IMR-90 (cell line): ENCODE measurements around the gene GRAMD2B. TPM values are rescaled to one million over a fixed set of nuclear protein-coding genes. Genes with fewer than 3 reads are reported as not detected.
A peak's percentile ranks its signal among the peaks of the same experiment; 100 is the strongest.

Experiments
- ATAC-seq: fragments of 200-7000 bp; cut with Tn5 transposase; 2 replicates; pipeline ENCODE4 v1.9.1; 2020; ENCODE audit warnings: low read depth, mild to moderate bottlenecking, moderate library complexity
- BruUV-seq: library from RNA; stranded (reverse); fragments of 400-500 nt; replicated peaks from 2 replicates; lab custom pipeline; 2021; lab: Mats Ljungman, UMichigan
- CTCF ChIA-PET: fragments of 300-600 bp; formaldehyde crosslinking; extraction: SDS; loops from one replicate; lab custom pipeline; 2021; ENCODE audit warnings: antibody characterized with exemption; lab: Yijun Ruan, JAX
- POLR2A ChIA-PET: fragments of 300-600 bp; sonication (Branson Sonifier 250); formaldehyde crosslinking; loops from one replicate; lab custom pipeline; 2022; ENCODE audit warnings: antibody characterized with exemption; ENCODE audit not compliant: unreplicated experiment; lab: Charles Lee
- DNase-seq: peaks from one replicate; pipeline ENCODE4 v3.0.0; 2013
- H2AFZ ChIP-seq: replicated peaks from 2 replicates; pipeline ENCODE3; 2013; ENCODE audit warnings: low read length, mild to moderate bottlenecking; ENCODE audit not compliant: poor library complexity
- H2AK5ac ChIP-seq: 2 replicates; pipeline ENCODE4 v1.6.1; 2013; ENCODE audit warnings: low read depth, low read length, inconsistent platforms
- H2AK9ac ChIP-seq: replicated peaks from 2 replicates; pipeline ENCODE3; 2013; ENCODE audit warnings: mild to moderate bottlenecking, low read depth, low read length, moderate library complexity; ENCODE audit not compliant: poor library complexity
- H2BK120ac ChIP-seq: 2 replicates; pipeline ENCODE4 v1.6.1; 2013; ENCODE audit warnings: low read depth, low read length, inconsistent platforms
- H2BK15ac ChIP-seq: 3 replicates; pipeline ENCODE4 v1.6.1; 2013; ENCODE audit warnings: low read depth, low read length, inconsistent platforms
- H2BK20ac ChIP-seq: 2 replicates; pipeline ENCODE4 v1.6.1; 2013; ENCODE audit warnings: low read depth, mild to moderate bottlenecking, inconsistent platforms, low read length, moderate library complexity
- H2BK5ac ChIP-seq: 2 replicates; pipeline ENCODE4 v1.6.1; 2013; ENCODE audit warnings: mild to moderate bottlenecking, low read depth, low read length, inconsistent platforms; ENCODE audit not compliant: poor library complexity, severe bottlenecking
- H3K14ac ChIP-seq: replicated peaks from 2 replicates; pipeline ENCODE4 v1.6.1; 2013; ENCODE audit warnings: low read depth, low read length, inconsistent platforms
- H3K18ac ChIP-seq: 2 replicates; pipeline ENCODE4 v1.6.1; 2013; ENCODE audit warnings: low read depth, low read length, control low read depth
- H3K23ac ChIP-seq: 2 replicates; pipeline ENCODE4 v1.6.1; 2013; ENCODE audit warnings: low read depth, low read length, inconsistent platforms
- H3K27ac ChIP-seq: 2 replicates; pipeline ENCODE4 v1.5.1; 2013; ENCODE audit warnings: mild to moderate bottlenecking, control low read depth, low read length; ENCODE audit not compliant: insufficient read depth
- H3K27me3 ChIP-seq: 2 replicates; pipeline ENCODE4 v1.6.1; 2013; ENCODE audit warnings: low read length; ENCODE audit not compliant: control insufficient read depth, insufficient read depth
- H3K36me3 ChIP-seq: 2 replicates; pipeline ENCODE4 v1.6.1; 2013; ENCODE audit warnings: low read length, mixed read lengths; ENCODE audit not compliant: control insufficient read depth, insufficient read depth
- H3K4ac ChIP-seq: 2 replicates; pipeline ENCODE4 v1.6.1; 2013; ENCODE audit warnings: low read depth, low read length, inconsistent platforms
- H3K4me1 ChIP-seq: 2 replicates; pipeline ENCODE4 v1.6.1; 2013; ENCODE audit warnings: low read length, mixed read lengths; ENCODE audit not compliant: control insufficient read depth, insufficient read depth
- H3K4me2 ChIP-seq: 2 replicates; pipeline ENCODE4 v1.6.1; 2013; ENCODE audit warnings: low read depth, mild to moderate bottlenecking, control low read depth, low read length, moderate library complexity
- H3K4me3 ChIP-seq: 2 replicates; pipeline ENCODE4 v1.5.1; 2013; ENCODE audit warnings: low read depth, mild to moderate bottlenecking, control low read depth, low read length, moderate library complexity; ENCODE audit not compliant: insufficient read depth
- H3K56ac ChIP-seq: 2 replicates; pipeline ENCODE4 v1.6.1; 2013; ENCODE audit warnings: low read length, inconsistent platforms; ENCODE audit not compliant: insufficient read depth; ENCODE audit errors: extremely low read depth
- H3K79me1 ChIP-seq, 2 experiments: 2 replicates each; pipeline ENCODE4 v1.6.1; 2013; ENCODE audit warnings: low read length in 2 of 2, inconsistent platforms in 1 of 2, low read depth in 1 of 2
- H3K9ac ChIP-seq: 2 replicates; pipeline ENCODE4 v1.6.1; 2013; ENCODE audit warnings: low read depth, low read length, control low read depth
- H3K9me1 ChIP-seq: 2 replicates; pipeline ENCODE4 v1.6.1; 2013; ENCODE audit warnings: low read length, inconsistent platforms; ENCODE audit not compliant: insufficient read depth
- H3K9me3 ChIP-seq: 2 replicates; pipeline ENCODE4 v1.6.1; 2013; ENCODE audit warnings: low read length; ENCODE audit not compliant: control insufficient read depth, insufficient read depth
- H4K20me1 ChIP-seq: 2 replicates; pipeline ENCODE4 v1.6.1; 2013; ENCODE audit warnings: low read length, inconsistent platforms; ENCODE audit not compliant: insufficient read depth
- H4K5ac ChIP-seq: 2 replicates; pipeline ENCODE4 v1.6.1; 2013; ENCODE audit warnings: mild to moderate bottlenecking, low read depth, low read length, control low read depth
- H4K8ac ChIP-seq, 2 experiments: 2 replicates each; pipeline ENCODE4 v1.6.1; 2013; ENCODE audit warnings: low read depth in 2 of 2, low read length in 2 of 2, control low read depth in 1 of 2, inconsistent platforms in 1 of 2
- H4K91ac ChIP-seq: 2 replicates; pipeline ENCODE4 v1.6.1; 2013; ENCODE audit warnings: low read depth, low read length, inconsistent platforms; ENCODE audit not compliant: insufficient read depth
- BHLHE40 ChIP-seq: fragments of 150-350 bp; IDR thresholded peaks from 2 replicates; pipeline ENCODE4 v1.6.1; 2016; ENCODE audit warnings: mild to moderate bottlenecking, low read depth, low read length
- CEBPB ChIP-seq: IDR thresholded peaks from 2 replicates; pipeline ENCODE4 v1.6.1; 2012; ENCODE audit warnings: low read depth, low read length, improper control_type of control experiment
- CHD1 ChIP-seq: IDR thresholded peaks from 2 replicates; pipeline ENCODE4 v1.6.1; 2012; ENCODE audit warnings: low read depth, low read length, improper control_type of control experiment
- FOS ChIP-seq: fragments of 150-350 bp; IDR thresholded peaks from 2 replicates; pipeline ENCODE4 v1.6.1; 2016; ENCODE audit warnings: low read depth, low read length
- MAFK ChIP-seq: IDR thresholded peaks from 2 replicates; pipeline ENCODE4 v1.6.1; 2012; ENCODE audit warnings: low read depth, low read length, improper control_type of control experiment
- MAZ ChIP-seq: IDR thresholded peaks from 2 replicates; pipeline ENCODE4 v1.6.1; 2012; ENCODE audit warnings: low read depth, mild to moderate bottlenecking, low read length, improper control_type of control experiment, moderate library complexity, borderline replicate concordance
- MXI1 ChIP-seq: IDR thresholded peaks from 2 replicates; pipeline ENCODE4 v1.6.1; 2012; ENCODE audit warnings: low read depth, mild to moderate bottlenecking, low read length, moderate library complexity, borderline replicate concordance
- NFE2L2 ChIP-seq: fragments of 150-350 bp; IDR thresholded peaks from 2 replicates; pipeline ENCODE4 v1.6.1; 2016; ENCODE audit warnings: low read depth, mild to moderate bottlenecking, low read length
- RCOR1 ChIP-seq: IDR thresholded peaks from 2 replicates; pipeline ENCODE4 v1.6.1; 2012; ENCODE audit warnings: mild to moderate bottlenecking, low read length, improper control_type of control experiment; ENCODE audit not compliant: insufficient replicate concordance
- RFX5 ChIP-seq: IDR thresholded peaks from 2 replicates; pipeline ENCODE4 v1.8.0; 2012; ENCODE audit warnings: low read depth, mild to moderate bottlenecking, low read length, moderate library complexity
- SMC3 ChIP-seq: fragments of 150-350 bp; IDR thresholded peaks from 2 replicates; pipeline ENCODE4 v1.6.1; 2016; ENCODE audit warnings: low read depth, mild to moderate bottlenecking, antibody characterized with exemption, low read length, moderate library complexity
- WGBS, 2 experiments: methylation state at CpG; one replicate each; pipeline versions ENCODE4 v1.1.5 to v1.1.7; 2013; ENCODE audit warnings: missing lambda C conversion rate in 2 of 2; ENCODE audit not compliant: insufficient read length in 1 of 2; ENCODE audit errors: extremely low coverage in 2 of 2; 5-methylcytosine and 5-hydroxymethylcytosine counted together
- dilution Hi-C: fragments of 300-500 bp; cut with HindIII; formaldehyde crosslinking; loops from one replicate; pipeline ENCODE4 v1.14.3; 2018; ENCODE audit warnings: low sequenced_read_pairs; ENCODE audit not compliant: unreplicated experiment
- in situ Hi-C: fragments of 300-500 bp; cut with MboI; formaldehyde crosslinking; loops from 3 replicates; pipeline ENCODE4 v1.14.3; 2019; ENCODE audit warnings: low sequenced_read_pairs, inconsistent platforms, mixed read lengths
- intact Hi-C: fragments of 100-400 bp; cut with micrococcal nuclease; formaldehyde crosslinking; loops from 2 replicates; pipeline ENCODE4 v1.10.0; 2022
- polyA plus RNA-seq, 3 experiments: library from polyadenylated mRNA; depleted of rRNA; stranded (reverse); fragments of >200 nt; gene quantifications; 2 replicates each; pipeline ENCODE4 v1.2.3, GENCODE V29; 2012; ENCODE audit warnings: low replicate concordance in 1 of 3
- total RNA-seq: library from RNA; depleted of rRNA; stranded (reverse); fragments of >200 nt; gene quantifications from 2 replicates; pipeline ENCODE4 v1.2.3, GENCODE V29; 2012
- TF ChIP-seq, protein P1 (sequence below): fragments of 150-350 bp; IDR thresholded peaks from 2 replicates; pipeline ENCODE4 v1.6.1; 2017; ENCODE audit warnings: mild to moderate bottlenecking, antibody characterized with exemption, low read length, low read depth
- TF ChIP-seq, protein P2 (sequence below): conservative IDR thresholded peaks from 2 replicates; pipeline ENCODE4 v1.5.1; 2012; ENCODE audit warnings: mild to moderate bottlenecking, low read depth, low read length, improper control_type of control experiment
- TF ChIP-seq, protein P3 (sequence below): fragments of 150-350 bp; IDR thresholded peaks from 2 replicates; pipeline ENCODE4 v1.6.1; 2016; ENCODE audit warnings: low read depth, mild to moderate bottlenecking, low read length, moderate library complexity, borderline replicate concordance

GRAMD2B gene
- total and polyA plus RNA-seq, 2 of the 4 experiments (the other 2 are of a cell fraction) = 13.9 to 20.3 TPM

DNA sequence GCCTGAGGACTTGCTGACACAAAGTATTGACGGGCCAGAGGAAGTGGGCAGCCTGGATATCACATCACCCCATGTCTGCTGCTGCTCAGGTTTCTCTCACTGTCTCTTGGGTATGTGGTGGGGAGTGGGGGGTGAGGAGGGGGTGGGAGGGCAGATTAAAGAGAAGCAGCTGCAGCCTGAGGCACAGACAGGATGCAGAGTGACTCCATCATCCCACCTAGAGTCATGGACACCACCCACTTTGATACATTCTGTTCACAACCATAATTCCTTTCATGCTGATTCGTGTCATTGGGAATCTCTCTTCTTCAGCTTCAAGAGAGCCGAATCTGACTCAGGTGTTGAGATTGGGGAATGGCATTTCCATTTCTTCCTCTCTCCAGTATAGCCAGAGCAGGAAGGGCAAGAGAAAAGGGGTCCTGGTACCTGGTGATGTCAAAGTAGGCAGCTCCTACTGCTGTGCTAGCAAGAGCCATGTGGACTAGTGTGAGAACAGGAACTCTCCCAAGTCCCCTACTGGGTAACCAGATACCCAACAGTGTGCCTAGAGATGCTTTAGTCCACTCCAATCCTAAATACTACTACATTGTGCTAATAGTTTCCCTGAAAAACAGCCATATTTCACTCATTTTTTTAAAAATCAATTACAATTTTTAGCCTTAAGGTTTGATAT is 22.4 kb downstream of the GRAMD2B start:
- peaks cover 24 to 58% of the 10 kb centered on the region in 2 experiments for H3K79me1 ChIP-seq
- peak overlapping the region; percentile 94; the same call in 1 of the 2 replicates for H4K5ac ChIP-seq
- no peak overlapping the region for H3K9ac ChIP-seq
- H2BK15ac ChIP-seq = peak overlapping the region; percentile 67; the same call in 1 of the 3 replicates
- H3K9me1 ChIP-seq = peaks cover 20% of the 10 kb centered on the region
- peak overlapping the region; percentile 62 for H4K91ac ChIP-seq
- H2AFZ ChIP-seq = peak overlapping the region; percentile 35
- peak overlapping the region; percentile 63; the same call in 1 of the 2 replicates for H3K23ac ChIP-seq
- H3K4me2 ChIP-seq = peak overlapping the region; percentile 18; the same call in 1 of the 2 replicates
- no TSS peak for BruUV-seq
- in situ Hi-C loops = no loop called here
- peak overlapping the region; percentile 82 for H2BK5ac ChIP-seq
- H3K4me1 ChIP-seq = peaks cover 16% of the 10 kb centered on the region
- H3K18ac ChIP-seq = peak overlapping the region; percentile 84; the same call in 1 of the 2 replicates
- no peaks in the 10 kb centered on the region for H3K27me3 ChIP-seq
- dilution Hi-C loops = no loop called here
- H4K8ac ChIP-seq = peak overlapping the region in 1 of 2 experiments; percentile 59; a peak in 2 of 4 replicates
- peak overlapping the region; percentile 93 for H3K4ac ChIP-seq
- peak overlapping the region; percentile 20; the same call in 1 of the 2 replicates for H3K56ac ChIP-seq
- no peaks in the 10 kb centered on the region for H4K20me1 ChIP-seq
- POLR2A ChIA-PET = no interaction called here
- peak overlapping the region; percentile 81 for H2BK20ac ChIP-seq
- H3K36me3 ChIP-seq = no peaks in the 10 kb centered on the region
- no peak overlapping the region for H3K4me3 ChIP-seq
- CTCF ChIA-PET = interaction anchor here (1.6 kb wide), 1 partner anchor 14 kb away, joined by 3 read pairs; no protein-coding TSS in a partner anchor
- H2AK9ac ChIP-seq = no peak overlapping the region
- DNase-seq (peak; percentile 46), ATAC-seq (0 out of 2 replicates have a peak, but pooled peaks have one; percentile 8)
- intact Hi-C loops = no loop called here
- peak overlapping the region; percentile 64 for H3K14ac ChIP-seq
- no CpG with 5 or more reads among the region's 3 CpGs for WGBS, 2 experiments
- H2BK120ac ChIP-seq = peak overlapping the region; percentile 96
- H3K9me3 ChIP-seq = no peaks in the 10 kb centered on the region
- peak overlapping the region; percentile 17 for H3K27ac ChIP-seq
- peak overlapping the region; percentile 76 for H2AK5ac ChIP-seq
- TF ChIP-seq CHD1 = no peak
- TF ChIP-seq MAFK = no peak
- TF ChIP-seq RFX5 = no peak
- TF ChIP-seq MAZ = no peak
- no peak for TF ChIP-seq RCOR1
- TF ChIP-seq NFE2L2 = no peak
- TF ChIP-seq MXI1 = no peak
- TF ChIP-seq CEBPB = no peak
- no peak for TF ChIP-seq BHLHE40
- TF ChIP-seq, protein P1, sequence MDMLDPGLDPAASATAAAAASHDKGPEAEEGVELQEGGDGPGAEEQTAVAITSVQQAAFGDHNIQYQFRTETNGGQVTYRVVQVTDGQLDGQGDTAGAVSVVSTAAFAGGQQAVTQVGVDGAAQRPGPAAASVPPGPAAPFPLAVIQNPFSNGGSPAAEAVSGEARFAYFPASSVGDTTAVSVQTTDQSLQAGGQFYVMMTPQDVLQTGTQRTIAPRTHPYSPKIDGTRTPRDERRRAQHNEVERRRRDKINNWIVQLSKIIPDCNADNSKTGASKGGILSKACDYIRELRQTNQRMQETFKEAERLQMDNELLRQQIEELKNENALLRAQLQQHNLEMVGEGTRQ = no peak
- TF ChIP-seq, protein P2, sequence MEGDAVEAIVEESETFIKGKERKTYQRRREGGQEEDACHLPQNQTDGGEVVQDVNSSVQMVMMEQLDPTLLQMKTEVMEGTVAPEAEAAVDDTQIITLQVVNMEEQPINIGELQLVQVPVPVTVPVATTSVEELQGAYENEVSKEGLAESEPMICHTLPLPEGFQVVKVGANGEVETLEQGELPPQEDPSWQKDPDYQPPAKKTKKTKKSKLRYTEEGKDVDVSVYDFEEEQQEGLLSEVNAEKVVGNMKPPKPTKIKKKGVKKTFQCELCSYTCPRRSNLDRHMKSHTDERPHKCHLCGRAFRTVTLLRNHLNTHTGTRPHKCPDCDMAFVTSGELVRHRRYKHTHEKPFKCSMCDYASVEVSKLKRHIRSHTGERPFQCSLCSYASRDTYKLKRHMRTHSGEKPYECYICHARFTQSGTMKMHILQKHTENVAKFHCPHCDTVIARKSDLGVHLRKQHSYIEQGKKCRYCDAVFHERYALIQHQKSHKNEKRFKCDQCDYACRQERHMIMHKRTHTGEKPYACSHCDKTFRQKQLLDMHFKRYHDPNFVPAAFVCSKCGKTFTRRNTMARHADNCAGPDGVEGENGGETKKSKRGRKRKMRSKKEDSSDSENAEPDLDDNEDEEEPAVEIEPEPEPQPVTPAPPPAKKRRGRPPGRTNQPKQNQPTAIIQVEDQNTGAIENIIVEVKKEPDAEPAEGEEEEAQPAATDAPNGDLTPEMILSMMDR = no peak
- TF ChIP-seq, protein P3, sequence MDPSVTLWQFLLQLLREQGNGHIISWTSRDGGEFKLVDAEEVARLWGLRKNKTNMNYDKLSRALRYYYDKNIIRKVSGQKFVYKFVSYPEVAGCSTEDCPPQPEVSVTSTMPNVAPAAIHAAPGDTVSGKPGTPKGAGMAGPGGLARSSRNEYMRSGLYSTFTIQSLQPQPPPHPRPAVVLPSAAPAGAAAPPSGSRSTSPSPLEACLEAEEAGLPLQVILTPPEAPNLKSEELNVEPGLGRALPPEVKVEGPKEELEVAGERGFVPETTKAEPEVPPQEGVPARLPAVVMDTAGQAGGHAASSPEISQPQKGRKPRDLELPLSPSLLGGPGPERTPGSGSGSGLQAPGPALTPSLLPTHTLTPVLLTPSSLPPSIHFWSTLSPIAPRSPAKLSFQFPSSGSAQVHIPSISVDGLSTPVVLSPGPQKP = no peak
- TF ChIP-seq SMC3 = no peak
- TF ChIP-seq FOS = no peak
